ENCODE measurements around the gene R3HDM2.

- TF ChIP-seq POLR2A (IDR thresholded peaks at IDR 0.05) (no peak), EP300 (IDR thresholded peaks at IDR 0.05) (no peak)
- TF ChIP-seq, protein P1, sequence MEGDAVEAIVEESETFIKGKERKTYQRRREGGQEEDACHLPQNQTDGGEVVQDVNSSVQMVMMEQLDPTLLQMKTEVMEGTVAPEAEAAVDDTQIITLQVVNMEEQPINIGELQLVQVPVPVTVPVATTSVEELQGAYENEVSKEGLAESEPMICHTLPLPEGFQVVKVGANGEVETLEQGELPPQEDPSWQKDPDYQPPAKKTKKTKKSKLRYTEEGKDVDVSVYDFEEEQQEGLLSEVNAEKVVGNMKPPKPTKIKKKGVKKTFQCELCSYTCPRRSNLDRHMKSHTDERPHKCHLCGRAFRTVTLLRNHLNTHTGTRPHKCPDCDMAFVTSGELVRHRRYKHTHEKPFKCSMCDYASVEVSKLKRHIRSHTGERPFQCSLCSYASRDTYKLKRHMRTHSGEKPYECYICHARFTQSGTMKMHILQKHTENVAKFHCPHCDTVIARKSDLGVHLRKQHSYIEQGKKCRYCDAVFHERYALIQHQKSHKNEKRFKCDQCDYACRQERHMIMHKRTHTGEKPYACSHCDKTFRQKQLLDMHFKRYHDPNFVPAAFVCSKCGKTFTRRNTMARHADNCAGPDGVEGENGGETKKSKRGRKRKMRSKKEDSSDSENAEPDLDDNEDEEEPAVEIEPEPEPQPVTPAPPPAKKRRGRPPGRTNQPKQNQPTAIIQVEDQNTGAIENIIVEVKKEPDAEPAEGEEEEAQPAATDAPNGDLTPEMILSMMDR (IDR thresholded peaks at IDR 0.05): no peak
Observed at GRCh38 chr12:57433370-57433769, 2.5 kb upstream of the R3HDM2 start.
